Stimulated activated CD4-positive, alpha-beta T cell treated with anti-CD3 and anti-CD28 coated beads, Interleukin-2, amount 100 ng/mL, for 24 hours (primary cell): ENCODE results near the gene TUBGCP4.
A peak's percentile ranks its signal among the peaks of the same experiment; 100 is the strongest.
"Not testable (repeated sequence)": the region's sequence is repeated elsewhere in the genome, so short reads cannot be mapped to it uniquely, and the experiment has no call there.

Source experiments
- DNase-seq, 2 donors: peaks; one replicate each; pipeline ENCODE4 v3.0.0-alpha.2; 2020

The TUBGCP4 gene

GRCh38 chr15:43370975-43371974 is at the start of gene TUBGCP4, which contains the start of gene ZSCAN29:
Gene TUBGCP4 (plus strand): TSS chr15:43371101. CDS start chr15:43371355, 254 bp downstream.
Gene ZSCAN29 (minus strand): TSS chr15:43371043. CDS start chr15:43369913, 1,130 bp downstream.
- peak; percentile 79 to 84 for DNase-seq

GRCh38 chr15:43325039-43325684 is 45.7 kb upstream of the TUBGCP4 start:
- no peak for DNase-seq

- peak; percentile 8 to 27 for DNase-seq
Measured at GRCh38 chr15:43329217-43329959, 41.5 kb upstream of the TUBGCP4 start.

GRCh38 chr15:43329960-43330779 is 40.7 kb upstream of the TUBGCP4 start, which contains the start of gene LCMT2:
Gene LCMT2 (minus strand): TSS chr15:43330573. CDS start chr15:43330489, 84 bp downstream.
- peak; percentile 88 to 91 for DNase-seq

- DNase-seq, result no peak
Measured at GRCh38 chr15:43330780-43331087, 40.2 kb upstream of the TUBGCP4 start.

GRCh38 chr15:43346305-43346704 is 24.6 kb upstream of the TUBGCP4 start:
- no peak for DNase-seq

GRCh38 chr15:43347114-43347513 is 23.8 kb upstream of the TUBGCP4 start:
- DNase-seq, result no peak

- DNase-seq, result no peak
Measured at GRCh38 chr15:43352693-43353382, 18.1 kb upstream of the TUBGCP4 start.

GRCh38 chr15:43360821-43361220 is 10.1 kb upstream of the TUBGCP4 start:
- DNase-seq, result no peak

- no peak for DNase-seq
Measured at GRCh38 chr15:43361313-43361903, 9.5 kb upstream of the TUBGCP4 start.

- DNase-seq, result peak in 1 of 2 donors; percentile 18
Measured at GRCh38 chr15:43370310-43370974, 459 bp upstream of the TUBGCP4 start.

- peak; percentile 33 to 40 for DNase-seq
Measured at GRCh38 chr15:43376017-43376705, 5.3 kb downstream of the TUBGCP4 start.

- DNase-seq, result no peak
Measured at GRCh38 chr15:43378601-43379000, 7.7 kb downstream of the TUBGCP4 start.

GRCh38 chr15:43382310-43382709 is 11.4 kb downstream of the TUBGCP4 start:
- no peak for DNase-seq

- no peak for DNase-seq
Measured at GRCh38 chr15:43383070-43383469, 12.2 kb downstream of the TUBGCP4 start.

- DNase-seq, result no peak
Measured at GRCh38 chr15:43390723-43391122, 19.8 kb downstream of the TUBGCP4 start.

GRCh38 chr15:43393592-43393991 is 22.7 kb downstream of the TUBGCP4 start:
- DNase-seq, result not testable (repeated sequence)

GRCh38 chr15:43402255-43402654 is 31.4 kb downstream of the TUBGCP4 start:
- no peak for DNase-seq

GRCh38 chr15:43403616-43404015 is 32.7 kb downstream of the TUBGCP4 start:
- no peak for DNase-seq

GRCh38 chr15:43404130-43404529 is 33.2 kb downstream of the TUBGCP4 start:
- DNase-seq, result no peak
